Fibroblast of lung (primary cell): Measurements from ENCODE around the gene ZFYVE26.

ENCODE experiments used
- CTCF ChIP-seq, 2 donors: IDR thresholded peaks in 1 of 2; conservative IDR thresholded peaks in 1 of 2; 1 replicate in 1 of 2; 2 replicates in 1 of 2; pipeline ENCODE4 v1.5.1; 2011 to 2012; ENCODE audit warnings: low read length in 2 of 2, control low read depth in 1 of 2, inconsistent platforms in 1 of 2, low read depth in 1 of 2, mild to moderate bottlenecking in 1 of 2
- EZH2 ChIP-seq: IDR thresholded peaks from 2 replicates; pipeline ENCODE4 v1.5.1; 2012; ENCODE audit warnings: low read length, control low read depth, mild to moderate bottlenecking; ENCODE audit errors: missing control alignments

DNA sequence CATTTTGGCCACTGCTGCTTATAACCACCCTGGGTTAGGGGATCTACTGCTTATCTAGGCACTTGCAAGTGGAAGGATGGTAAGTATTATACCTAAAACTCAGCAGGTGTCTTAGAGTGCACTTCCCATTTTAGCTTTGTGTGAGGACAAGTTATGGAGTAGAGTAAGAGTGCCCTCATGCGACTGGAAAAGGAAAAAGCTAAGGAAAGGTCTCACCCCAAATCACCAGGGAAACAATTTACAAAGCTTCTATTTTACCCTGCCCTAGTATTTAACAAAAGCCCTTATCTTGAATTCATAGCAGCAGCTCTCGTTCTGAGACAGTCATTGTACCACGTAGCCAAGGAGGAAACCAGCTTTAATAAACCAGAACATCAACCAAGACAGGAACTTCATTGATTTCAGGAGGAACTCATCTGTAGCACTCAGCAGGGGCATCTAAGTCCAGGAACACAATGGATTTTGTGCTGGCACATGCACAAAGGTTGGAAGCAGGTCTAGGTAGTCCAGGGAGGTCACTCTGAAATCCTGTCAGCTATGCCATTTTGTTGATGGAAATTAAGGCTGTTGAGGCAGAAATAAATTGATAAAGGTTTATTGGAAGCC is 111.8 kb downstream of the ZFYVE26 start:
- peak; percentile 71 to 76 for TF ChIP-seq CTCF (conservative IDR thresholded peaks at IDR 0.05 in 1 of 2, IDR thresholded peaks at IDR 0.05 in 1 of 2; ENCODE audit: low read depth in 1 of 2, low read length in 2 of 2)
- no peak for TF ChIP-seq EZH2
